ENCODE data around the gene GID4. TPM values are rescaled to one million over a fixed set of nuclear protein-coding genes. Genes with fewer than 3 reads are reported as not detected.

Gene GID4
- total RNA-seq, 1 experiment from 2014 or later, result 9.8 TPM

DNA sequence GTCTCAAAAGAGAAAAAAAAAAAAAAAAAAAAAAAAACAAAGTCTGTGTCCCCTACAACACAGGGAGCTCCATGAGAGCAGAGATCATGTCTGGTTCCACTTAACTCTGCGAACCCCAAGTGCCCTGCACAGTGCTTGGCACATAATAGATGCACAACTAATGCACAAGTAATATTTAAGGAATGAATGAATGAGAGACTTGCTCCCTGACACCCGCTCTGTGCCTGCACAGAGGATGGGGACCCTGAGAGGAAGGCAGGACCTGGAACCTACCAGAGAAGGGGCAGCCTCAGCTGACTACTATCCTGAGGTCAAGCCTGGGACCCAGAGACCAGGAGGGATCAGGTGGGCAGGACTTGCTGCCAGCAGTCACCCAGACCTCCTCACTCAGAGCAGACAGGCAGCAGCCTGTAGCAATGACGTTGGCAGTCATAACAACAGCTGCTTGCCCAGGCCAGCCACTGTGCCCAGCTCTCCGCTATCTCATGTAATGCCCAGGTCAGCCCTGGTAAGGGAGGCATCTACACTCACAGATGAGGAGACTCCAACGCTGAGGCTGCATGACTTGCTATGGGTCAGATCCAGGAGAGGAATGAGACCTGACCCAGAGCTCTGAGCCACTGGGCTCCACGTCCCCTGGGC lies 72.2 kb downstream of the GID4 start:
- ChIA-PET CTCF (interaction anchor here (0.6 to 1.0 kb wide), 2 partner anchors 98 to 1402 kb away, joined by 3 read pairs; no protein-coding TSS in a partner anchor), POLR2A (interaction anchor here (1.5 kb wide), 1 partner anchor 13 kb away, joined by 3 read pairs; no protein-coding TSS in a partner anchor)
- intact Hi-C loops (cut with micrococcal nuclease), result no loop called here
- BruUV-seq (replicated peaks), result no TSS peak
- Mint-ChIP-seq H3K4me3 (ENCODE audit: unreplicated experiment) (no peak overlapping the region), H3K36me3 (ENCODE audit: insufficient read depth, unreplicated experiment) (peaks cover 9% of the 10 kb centered on the region), H3K9me3 (ENCODE audit: unreplicated experiment) (no peaks in the 10 kb centered on the region), H3K27me3 (ENCODE audit: insufficient read depth, unreplicated experiment) (no peaks in the 10 kb centered on the region), H3K27ac (ENCODE audit: low read depth, unreplicated experiment) (no peak overlapping the region), H3K4me1 (ENCODE audit: insufficient read depth, unreplicated experiment) (no peaks in the 10 kb centered on the region)
- no peak for TF ChIP-seq CTCF (IDR thresholded peaks at IDR 0.05; ENCODE audit: unreplicated experiment)
- no peak for DNase-seq (ENCODE audit: unreplicated experiment)

- H3K27me3 Mint-ChIP-seq (ENCODE audit: insufficient read depth, unreplicated experiment), result no peaks in the 10 kb centered on the region
- no peak overlapping the region for H3K27ac Mint-ChIP-seq (ENCODE audit: low read depth, unreplicated experiment)
- no TSS peak for BruUV-seq (replicated peaks)
- ChIA-PET POLR2A (no interaction called here), CTCF (interaction anchor here (0.7 kb wide), 1 partner anchor 21 kb away, joined by 3 read pairs; no protein-coding TSS in a partner anchor)
- no peaks in the 10 kb centered on the region for H3K4me1 Mint-ChIP-seq (ENCODE audit: insufficient read depth, unreplicated experiment)
- intact Hi-C loops (cut with micrococcal nuclease), result no loop called here
- H3K4me3 Mint-ChIP-seq (ENCODE audit: unreplicated experiment), result no peak overlapping the region
- H3K36me3 Mint-ChIP-seq (ENCODE audit: insufficient read depth, unreplicated experiment), result no peaks in the 10 kb centered on the region
- no peak for TF ChIP-seq CTCF (IDR thresholded peaks at IDR 0.05; ENCODE audit: unreplicated experiment)
- DNase-seq (ENCODE audit: unreplicated experiment), result no peak
- peaks cover 7% of the 10 kb centered on the region for H3K9me3 Mint-ChIP-seq (ENCODE audit: unreplicated experiment)
Observed at GRCh38 chr17:18115517-18115916, 76.3 kb downstream of the GID4 start.

- intact Hi-C loops (cut with micrococcal nuclease), result no loop called here
- Mint-ChIP-seq H3K27me3 (ENCODE audit: insufficient read depth, unreplicated experiment) (no peaks in the 10 kb centered on the region), H3K36me3 (ENCODE audit: insufficient read depth, unreplicated experiment) (no peaks in the 10 kb centered on the region), H3K9me3 (ENCODE audit: unreplicated experiment) (peaks cover 7% of the 10 kb centered on the region), H3K4me3 (ENCODE audit: unreplicated experiment) (no peak overlapping the region), H3K27ac (ENCODE audit: low read depth, unreplicated experiment) (no peak overlapping the region), H3K4me1 (ENCODE audit: insufficient read depth, unreplicated experiment) (no peaks in the 10 kb centered on the region)
- POLR2A ChIA-PET, result no interaction called here
- BruUV-seq (replicated peaks), result no TSS peak
- no peak for TF ChIP-seq CTCF (IDR thresholded peaks at IDR 0.05; ENCODE audit: unreplicated experiment)
- CTCF ChIA-PET, result no interaction called here
- DNase-seq (ENCODE audit: unreplicated experiment), result no peak
Observed at GRCh38 chr17:18116078-18116477, 76.9 kb downstream of the GID4 start.

DNA sequence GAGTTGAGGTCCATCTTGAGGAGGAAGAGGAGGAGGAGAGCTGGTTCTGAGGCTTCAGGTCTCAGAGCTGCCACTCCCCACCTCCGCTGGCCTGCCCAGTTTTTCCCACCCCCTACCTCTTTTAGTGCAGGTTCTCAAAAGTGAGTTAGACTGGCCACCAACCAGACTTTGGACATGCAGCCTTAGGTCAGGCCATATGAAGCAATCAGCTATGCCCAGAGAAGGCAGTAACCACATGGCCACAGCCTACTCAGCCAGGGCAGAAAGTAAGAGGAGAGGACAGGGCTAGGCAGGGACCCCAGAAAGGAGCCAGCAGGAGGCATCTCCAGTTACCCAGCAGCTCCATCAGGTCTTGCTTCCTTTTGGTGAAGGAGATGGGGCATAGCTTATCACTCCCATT lies 78.3 kb downstream of the GID4 start:
- H3K9me3 Mint-ChIP-seq (ENCODE audit: unreplicated experiment), result peaks cover 7% of the 10 kb centered on the region
- DNase-seq (ENCODE audit: unreplicated experiment), result no peak
- intact Hi-C loops (cut with micrococcal nuclease), result no loop called here
- BruUV-seq (replicated peaks), result no TSS peak
- no peak for TF ChIP-seq CTCF (IDR thresholded peaks at IDR 0.05; ENCODE audit: unreplicated experiment)
- H3K27ac Mint-ChIP-seq (ENCODE audit: low read depth, unreplicated experiment), result no peak overlapping the region
- H3K4me1 Mint-ChIP-seq (ENCODE audit: insufficient read depth, unreplicated experiment), result no peaks in the 10 kb centered on the region
- H3K4me3 Mint-ChIP-seq (ENCODE audit: unreplicated experiment), result no peak overlapping the region
- ChIA-PET POLR2A (no interaction called here), CTCF (interaction anchor here (1.1 to 1.4 kb wide), 2 partner anchors 22 to 23 kb away, joined by 4 to 6 read pairs; no protein-coding TSS in a partner anchor)
- H3K27me3 Mint-ChIP-seq (ENCODE audit: insufficient read depth, unreplicated experiment), result no peaks in the 10 kb centered on the region
- no peaks in the 10 kb centered on the region for H3K36me3 Mint-ChIP-seq (ENCODE audit: insufficient read depth, unreplicated experiment)

Other genes starting within 250 kb of the GID4 start
- 87.1 and 91.7 TPM in 2 replicates for gene SREBF1, start 202.4 kb upstream of the GID4 start, total RNA-seq (2022)
- 34.2 and 44.3 TPM in 2 replicates for gene TOM1L2, start 67.0 kb upstream of the GID4 start, total RNA-seq (2022)
- 2.3 and 3.1 TPM in 2 replicates for gene DRC3, start 66.5 kb upstream of the GID4 start, total RNA-seq (2022)
- gene ATPAF2, start 240 bp upstream of the GID4 start, total RNA-seq (2022), result 12.4 and 18.6 TPM in 2 replicates
- 33.8 and 39.5 TPM in 2 replicates for gene DRG2, start 48.5 kb downstream of the GID4 start, total RNA-seq (2022)
- gene MYO15A, start 69.3 kb downstream of the GID4 start, total RNA-seq (2022), result 0.20 and 1.1 TPM in 2 replicates
- 69.5 and 85.1 TPM in 2 replicates for gene ALKBH5, start 144.4 kb downstream of the GID4 start, total RNA-seq (2022)
- 16.4 and 17.4 TPM in 2 replicates for gene LLGL1, start 186.2 kb downstream of the GID4 start, total RNA-seq (2022)
- 564 and 601 TPM in 2 replicates for gene FLII, start 219.3 kb downstream of the GID4 start, total RNA-seq (2022)
- gene MIEF2, start 221.3 kb downstream of the GID4 start, total RNA-seq (2022), result 12.1 and 14.1 TPM in 2 replicates

Data from MCF 10A (cell line).